KMS-11 (cell line): Measurements from ENCODE around the gene BCAR3.

Experiments used
- H2AFZ ChIP-seq: fragments of 200-600 bp; sonication (generic); 2 replicates; pipeline ENCODE4 v1.6.1; 2016; ENCODE audit warnings: antibody characterized with exemption, mixed run types, low read depth
- H3K27ac ChIP-seq: fragments of 200-600 bp; sonication (generic); 2 replicates; pipeline ENCODE4 v1.6.1; 2016; ENCODE audit warnings: mild to moderate bottlenecking, mixed run types
- H3K27me3 ChIP-seq: fragments of 200-600 bp; sonication (generic); 2 replicates; pipeline ENCODE4 v1.6.1; 2017; ENCODE audit warnings: mild to moderate bottlenecking, low read depth, mixed run types, moderate library complexity; ENCODE audit not compliant: insufficient read depth
- H3K36me3 ChIP-seq: fragments of 200-600 bp; sonication (generic); 2 replicates; pipeline ENCODE4 v1.6.1; 2017; ENCODE audit warnings: mild to moderate bottlenecking, mixed run types; ENCODE audit not compliant: insufficient read depth
- H3K4me1 ChIP-seq: fragments of 200-600 bp; sonication (generic); 2 replicates; pipeline ENCODE4 v1.6.1; 2016; ENCODE audit warnings: mild to moderate bottlenecking, low read depth, mixed run types; ENCODE audit not compliant: poor library complexity, severe bottlenecking
- H3K4me2 ChIP-seq: fragments of 200-600 bp; sonication (generic); 2 replicates; pipeline ENCODE4 v1.7.0; 2016; ENCODE audit warnings: mild to moderate bottlenecking, mixed run types
- H3K4me3 ChIP-seq: fragments of 200-600 bp; sonication (generic); IDR thresholded peaks from 2 replicates; pipeline ENCODE4 v1.6.1; 2017; ENCODE audit warnings: low read depth, low read length, mixed read lengths; ENCODE audit not compliant: insufficient read depth
- H3K79me2 ChIP-seq: fragments of 200-600 bp; sonication (generic); 2 replicates; pipeline ENCODE4 v1.6.1; 2016; ENCODE audit warnings: low read depth, mixed run types; ENCODE audit not compliant: insufficient read depth
- H3K9ac ChIP-seq: fragments of 200-600 bp; sonication (generic); 2 replicates; pipeline ENCODE4 v1.6.1; 2016; ENCODE audit warnings: mild to moderate bottlenecking, mixed run types
- H4K20me1 ChIP-seq: fragments of 200-600 bp; sonication (generic); 2 replicates; pipeline ENCODE4 v1.6.1; 2016; ENCODE audit warnings: mild to moderate bottlenecking, mixed run types; ENCODE audit not compliant: insufficient read depth
- CTCF ChIP-seq: fragments of 200-600 bp; sonication (generic); conservative IDR thresholded peaks from 2 replicates; pipeline ENCODE4 v1.6.1; 2017; ENCODE audit warnings: low read depth, mild to moderate bottlenecking, antibody characterized with exemption, low read length, moderate library complexity, mixed read lengths

The BCAR3 gene

GRCh38 chr1:93692983-93693591, 11.4 kb upstream of the BCAR3 start:
- Histone ChIP-seq H3K79me2 (no peaks in the 10 kb centered on the region), H4K20me1 (no peaks in the 10 kb centered on the region), H3K4me3 (no peak overlapping the region), H3K36me3 (no peaks in the 10 kb centered on the region), H3K9ac (no peak overlapping the region), H3K27ac (no peak overlapping the region), H3K27me3 (no peaks in the 10 kb centered on the region), H2AFZ (no peak overlapping the region), H3K4me1 (no peaks in the 10 kb centered on the region), H3K4me2 (no peak overlapping the region)
- TF ChIP-seq CTCF: no peak

GRCh38 chr1:93692451-93692861, 10.8 kb upstream of the BCAR3 start:
- Histone ChIP-seq H3K4me2 (no peak overlapping the region), H3K36me3 (no peaks in the 10 kb centered on the region), H4K20me1 (no peaks in the 10 kb centered on the region), H2AFZ (no peak overlapping the region), H3K4me3 (no peak overlapping the region), H3K9ac (no peak overlapping the region), H3K79me2 (no peaks in the 10 kb centered on the region), H3K4me1 (no peaks in the 10 kb centered on the region), H3K27ac (no peak overlapping the region), H3K27me3 (no peaks in the 10 kb centered on the region)
- no peak for TF ChIP-seq CTCF

GRCh38 chr1:93692026-93692425, 10.4 kb upstream of the BCAR3 start:
- H2AFZ ChIP-seq: no peak overlapping the region
- no peaks in the 10 kb centered on the region for H3K36me3 ChIP-seq
- no peak overlapping the region for H3K27ac ChIP-seq
- no peaks in the 10 kb centered on the region for H3K27me3 ChIP-seq
- no peak overlapping the region for H3K9ac ChIP-seq
- no peaks in the 10 kb centered on the region for H3K79me2 ChIP-seq
- no peak for TF ChIP-seq CTCF
- H3K4me3 ChIP-seq: no peak overlapping the region
- no peak overlapping the region for H3K4me2 ChIP-seq
- H4K20me1 ChIP-seq: no peaks in the 10 kb centered on the region
- H3K4me1 ChIP-seq: no peaks in the 10 kb centered on the region

- no peaks in the 10 kb centered on the region for H3K79me2 ChIP-seq
- no peak overlapping the region for H3K4me3 ChIP-seq
- no peak overlapping the region for H3K9ac ChIP-seq
- no peak for TF ChIP-seq CTCF
- H2AFZ ChIP-seq: no peak overlapping the region
- no peaks in the 10 kb centered on the region for H3K27me3 ChIP-seq
- no peaks in the 10 kb centered on the region for H3K36me3 ChIP-seq
- no peak overlapping the region for H3K4me2 ChIP-seq
- no peaks in the 10 kb centered on the region for H4K20me1 ChIP-seq
- no peaks in the 10 kb centered on the region for H3K4me1 ChIP-seq
- no peak overlapping the region for H3K27ac ChIP-seq
Observed at GRCh38 chr1:93690921-93691789, 9.5 kb upstream of the BCAR3 start.
